Measurements from ENCODE around the gene PIK3C3. TPM values are rescaled to one million over a fixed set of nuclear protein-coding genes. Genes with fewer than 3 reads are reported as not detected.

PIK3C3 gene
- total and polyA plus RNA-seq, 9 of the 15 experiments (the other 6 are each of a cell fraction or from before 2014, with no cell fraction given), result 27.0 to 101 (median 42.9) TPM

DNA sequence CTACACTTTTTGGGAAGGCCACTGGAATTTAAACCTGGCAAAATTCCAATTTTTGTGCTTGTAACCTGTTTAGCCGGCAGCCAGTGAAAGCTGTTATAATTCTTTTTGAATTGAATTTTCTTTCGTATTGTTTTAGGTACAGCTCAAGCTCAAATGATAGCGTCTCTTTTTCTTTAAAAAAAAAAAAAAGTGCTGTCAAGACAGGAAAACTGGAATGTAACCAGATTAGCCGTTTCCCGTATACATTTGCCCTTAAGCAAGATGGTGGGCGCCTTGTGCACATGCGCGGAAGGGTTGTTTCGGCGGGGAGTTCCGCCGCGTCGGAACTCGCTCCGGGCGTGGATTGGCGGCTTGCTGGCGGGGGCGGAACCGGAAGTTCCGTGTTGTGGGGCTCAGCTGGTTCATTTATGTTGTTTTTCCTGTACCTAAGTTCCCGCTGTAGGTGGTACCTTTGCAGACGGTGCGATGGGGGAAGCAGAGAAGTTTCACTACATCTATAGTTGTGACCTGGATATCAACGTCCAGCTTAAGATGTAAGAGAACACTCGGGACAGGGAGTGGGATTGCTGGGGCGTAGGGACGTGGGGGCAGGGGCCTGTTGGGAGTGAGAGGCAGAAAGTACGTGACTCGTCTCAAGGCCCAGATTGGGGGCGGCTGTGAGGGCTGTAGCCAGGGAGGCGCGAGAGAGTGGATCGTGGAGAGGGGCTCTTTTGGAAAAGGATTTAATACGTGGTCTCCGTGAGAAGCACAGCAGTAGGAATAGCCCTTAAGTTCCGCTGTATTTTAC is at the start of gene PIK3C3 (continued):
- TF ChIP-seq PBX2 (CRISPR knock-in tag; IDR thresholded peaks at IDR 0.05; ENCODE audit: low read depth) (no peak), PBX2 (tag; conservative IDR thresholded peaks at IDR 0.05; ENCODE audit: low read depth) (no peak), HDAC2 (IDR thresholded peaks at IDR 0.05) (0 out of 2 replicates have a peak, but pooled peaks have one; percentile 49), SIN3B (IDR thresholded peaks at IDR 0.05; ENCODE audit: low read depth) (peak; percentile 61; the same call in 1 of the 2 replicates), VEZF1 (CRISPR knock-in tag; IDR thresholded peaks at IDR 0.05) (peak; percentile 68; the same call in 1 of the 2 replicates), ATF6 (CRISPR knock-in tag; IDR thresholded peaks at IDR 0.05) (no peak), ESRRB (CRISPR knock-in tag; IDR thresholded peaks at IDR 0.05; ENCODE audit: borderline replicate concordance) (0 out of 2 replicates have a peak, but pooled peaks have one; percentile 20), RREB1 (CRISPR knock-in tag; IDR thresholded peaks at IDR 0.05) (no peak), HDAC1 (IDR thresholded peaks at IDR 0.05) (peak in 1 of 2 experiments; percentile 96; a peak in 2 of 4 replicates), ESRRA (IDR thresholded peaks at IDR 0.05; ENCODE audit: borderline replicate concordance, low read depth) (no peak), HEY1 (CRISPR knock-in tag; IDR thresholded peaks at IDR 0.05; ENCODE audit: borderline replicate concordance) (0 out of 2 replicates have a peak, but pooled peaks have one; percentile 58), ELF2 (CRISPR knock-in tag; IDR thresholded peaks at IDR 0.05) (peak; percentile 82), ZBED1 (IDR thresholded peaks at IDR 0.05) (no peak)
